ENCODE results near the gene SORT1. TPM values are rescaled to one million over a fixed set of nuclear protein-coding genes. Genes with fewer than 3 reads are reported as not detected.

SORT1 gene
- total RNA-seq, 2 experiments from 2014 or later: 10.8 to 14.0 TPM

GRCh38 chr1:109275706-109276345, 121.9 kb downstream of the SORT1 start:
- H3K4me3 Mint-ChIP-seq: no peak overlapping the region
- no peak overlapping the region for H3K27ac Mint-ChIP-seq
- no peaks in the 10 kb centered on the region for H3K27me3 Mint-ChIP-seq (ENCODE audit: low read depth)
- ATAC-seq (no peak), DNase-seq (no peak)
- POLR2A ChIA-PET: no interaction called here
- H3K9me3 Mint-ChIP-seq (ENCODE audit: insufficient read depth): no peaks in the 10 kb centered on the region
- H3K4me1 Mint-ChIP-seq (ENCODE audit: low read depth): peaks cover 31% of the 10 kb centered on the region
- peaks cover 12% of the 10 kb centered on the region for H3K36me3 Mint-ChIP-seq (ENCODE audit: low read depth)
- CTCF ChIA-PET: interaction anchor here (1.3 to 5.4 kb wide), 5 partner anchors 8 to 256 kb away, joined by 4 to 166 read pairs (median 7); partner anchors contain the start of gene SORT1

DNA sequence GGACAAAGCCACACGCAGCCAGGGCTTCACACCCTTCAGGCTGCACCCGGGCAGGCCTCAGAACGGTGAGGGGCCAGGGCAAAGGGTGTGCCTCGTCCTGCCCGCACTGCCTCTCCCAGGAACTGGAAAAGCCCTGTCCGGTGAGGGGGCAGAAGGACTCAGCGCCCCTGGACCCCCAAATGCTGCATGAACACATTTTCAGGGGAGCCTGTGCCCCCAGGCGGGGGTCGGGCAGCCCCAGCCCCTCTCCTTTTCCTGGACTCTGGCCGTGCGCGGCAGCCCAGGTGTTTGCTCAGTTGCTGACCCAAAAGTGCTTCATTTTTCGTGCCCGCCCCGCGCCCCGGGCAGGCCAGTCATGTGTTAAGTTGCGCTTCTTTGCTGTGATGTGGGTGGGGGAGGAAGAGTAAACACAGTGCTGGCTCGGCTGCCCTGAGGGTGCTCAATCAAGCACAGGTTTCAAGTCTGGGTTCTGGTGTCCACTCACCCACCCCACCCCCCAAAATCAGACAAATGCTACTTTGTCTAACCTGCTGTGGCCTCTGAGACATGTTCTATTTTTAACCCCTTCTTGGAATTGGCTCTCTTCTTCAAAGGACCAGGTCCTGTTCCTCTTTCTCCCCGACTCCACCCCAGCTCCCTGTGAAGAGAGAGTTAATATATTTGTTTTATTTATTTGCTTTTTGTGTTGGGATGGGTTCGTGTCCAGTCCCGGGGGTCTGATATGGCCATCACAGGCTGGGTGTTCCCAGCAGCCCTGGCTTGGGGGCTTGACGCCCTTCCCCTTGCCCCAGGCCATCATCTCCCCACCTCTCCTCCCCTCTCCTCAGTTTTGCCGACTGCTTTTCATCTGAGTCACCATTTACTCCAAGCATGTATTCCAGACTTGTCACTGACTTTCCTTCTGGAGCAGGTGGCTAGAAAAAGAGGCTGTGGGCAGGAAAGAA, 122.9 kb downstream of the SORT1 start:
- Mint-ChIP-seq H3K4me3 (no peak overlapping the region), H3K4me1 (ENCODE audit: low read depth) (peaks cover 29% of the 10 kb centered on the region), H3K27me3 (ENCODE audit: low read depth) (no peaks in the 10 kb centered on the region), H3K27ac (no peak overlapping the region), H3K9me3 (ENCODE audit: insufficient read depth) (no peaks in the 10 kb centered on the region), H3K36me3 (ENCODE audit: low read depth) (peaks cover 9% of the 10 kb centered on the region)
- no peak for DNase-seq
- ATAC-seq: no peak
- ChIA-PET POLR2A (no interaction called here), CTCF (interaction anchor here (5.4 kb wide), 1 partner anchor 124 kb away, joined by 166 read pairs; the partner anchor contains the start of gene SORT1)

- ATAC-seq (no peak), DNase-seq (no peak)
- ChIA-PET POLR2A (interaction anchor here (1.0 kb wide), 1 partner anchor 9 kb away, joined by 3 read pairs; the partner anchor contains the start of gene PSRC1), CTCF (interaction anchor here (0.6 kb wide), 1 partner anchor 126 kb away, joined by 3 read pairs; no protein-coding TSS in a partner anchor)
- Mint-ChIP-seq H3K4me3 (peak overlapping the region; percentile 22), H3K27me3 (ENCODE audit: low read depth) (no peaks in the 10 kb centered on the region), H3K27ac (peak overlapping the region; percentile 68), H3K9me3 (ENCODE audit: insufficient read depth) (no peaks in the 10 kb centered on the region), H3K36me3 (ENCODE audit: low read depth) (peaks cover 4% of the 10 kb centered on the region), H3K4me1 (ENCODE audit: low read depth) (peaks cover 28% of the 10 kb centered on the region)
Observed at GRCh38 chr1:109273570-109274288, 124.0 kb downstream of the SORT1 start.

- no peak for DNase-seq
- no peak for ATAC-seq
- Mint-ChIP-seq H3K36me3 (ENCODE audit: low read depth) (no peaks in the 10 kb centered on the region), H3K9me3 (ENCODE audit: insufficient read depth) (no peaks in the 10 kb centered on the region), H3K27me3 (ENCODE audit: low read depth) (no peaks in the 10 kb centered on the region), H3K4me1 (ENCODE audit: low read depth) (peaks cover 25% of the 10 kb centered on the region), H3K4me3 (no peak overlapping the region), H3K27ac (no peak overlapping the region)
- POLR2A ChIA-PET: interaction anchor here (1.0 kb wide), 1 partner anchor 10 kb away, joined by 3 read pairs; the partner anchor contains the start of gene PSRC1
- CTCF ChIA-PET: no interaction called here
Observed at GRCh38 chr1:109272831-109273547, 124.7 kb downstream of the SORT1 start.

- Mint-ChIP-seq H3K4me1 (ENCODE audit: low read depth) (peaks cover 21% of the 10 kb centered on the region), H3K4me3 (no peak overlapping the region), H3K27ac (no peak overlapping the region), H3K27me3 (ENCODE audit: low read depth) (no peaks in the 10 kb centered on the region), H3K36me3 (ENCODE audit: low read depth) (no peaks in the 10 kb centered on the region), H3K9me3 (ENCODE audit: insufficient read depth) (no peaks in the 10 kb centered on the region)
- CTCF ChIA-PET: no interaction called here
- POLR2A ChIA-PET: no interaction called here
- DNase-seq (no peak), ATAC-seq (no peak)
Observed at GRCh38 chr1:109272021-109272799, 125.5 kb downstream of the SORT1 start.

- Mint-ChIP-seq H3K36me3 (ENCODE audit: low read depth) (no peaks in the 10 kb centered on the region), H3K9me3 (ENCODE audit: insufficient read depth) (no peaks in the 10 kb centered on the region), H3K27me3 (ENCODE audit: low read depth) (no peaks in the 10 kb centered on the region), H3K27ac (no peak overlapping the region), H3K4me3 (no peak overlapping the region), H3K4me1 (ENCODE audit: low read depth) (peaks cover 21% of the 10 kb centered on the region)
- ChIA-PET CTCF (no interaction called here), POLR2A (no interaction called here)
- DNase-seq: no peak
- ATAC-seq: no peak
Observed at GRCh38 chr1:109271458-109271857, 126.3 kb downstream of the SORT1 start.

- ChIA-PET POLR2A (no interaction called here), CTCF (no interaction called here)
- Mint-ChIP-seq H3K27ac (no peak overlapping the region), H3K4me1 (ENCODE audit: low read depth) (peaks cover 21% of the 10 kb centered on the region), H3K9me3 (ENCODE audit: insufficient read depth) (no peaks in the 10 kb centered on the region), H3K27me3 (ENCODE audit: low read depth) (no peaks in the 10 kb centered on the region), H3K36me3 (ENCODE audit: low read depth) (no peaks in the 10 kb centered on the region), H3K4me3 (no peak overlapping the region)
- DNase-seq: no peak
- ATAC-seq: no peak
Observed at GRCh38 chr1:109270623-109271317, 126.9 kb downstream of the SORT1 start.

GRCh38 chr1:109269981-109270622, 127.6 kb downstream of the SORT1 start:
- DNase-seq (no peak), ATAC-seq (no peak)
- CTCF ChIA-PET: interaction anchor here (0.7 kb wide), 1 partner anchor 69 kb away, joined by 3 read pairs; no protein-coding TSS in a partner anchor
- no peak overlapping the region for H3K27ac Mint-ChIP-seq
- no peaks in the 10 kb centered on the region for H3K27me3 Mint-ChIP-seq (ENCODE audit: low read depth)
- H3K36me3 Mint-ChIP-seq (ENCODE audit: low read depth): no peaks in the 10 kb centered on the region
- peaks cover 17% of the 10 kb centered on the region for H3K4me1 Mint-ChIP-seq (ENCODE audit: low read depth)
- H3K9me3 Mint-ChIP-seq (ENCODE audit: insufficient read depth): no peaks in the 10 kb centered on the region
- no peak overlapping the region for H3K4me3 Mint-ChIP-seq
- POLR2A ChIA-PET: no interaction called here

DNA sequence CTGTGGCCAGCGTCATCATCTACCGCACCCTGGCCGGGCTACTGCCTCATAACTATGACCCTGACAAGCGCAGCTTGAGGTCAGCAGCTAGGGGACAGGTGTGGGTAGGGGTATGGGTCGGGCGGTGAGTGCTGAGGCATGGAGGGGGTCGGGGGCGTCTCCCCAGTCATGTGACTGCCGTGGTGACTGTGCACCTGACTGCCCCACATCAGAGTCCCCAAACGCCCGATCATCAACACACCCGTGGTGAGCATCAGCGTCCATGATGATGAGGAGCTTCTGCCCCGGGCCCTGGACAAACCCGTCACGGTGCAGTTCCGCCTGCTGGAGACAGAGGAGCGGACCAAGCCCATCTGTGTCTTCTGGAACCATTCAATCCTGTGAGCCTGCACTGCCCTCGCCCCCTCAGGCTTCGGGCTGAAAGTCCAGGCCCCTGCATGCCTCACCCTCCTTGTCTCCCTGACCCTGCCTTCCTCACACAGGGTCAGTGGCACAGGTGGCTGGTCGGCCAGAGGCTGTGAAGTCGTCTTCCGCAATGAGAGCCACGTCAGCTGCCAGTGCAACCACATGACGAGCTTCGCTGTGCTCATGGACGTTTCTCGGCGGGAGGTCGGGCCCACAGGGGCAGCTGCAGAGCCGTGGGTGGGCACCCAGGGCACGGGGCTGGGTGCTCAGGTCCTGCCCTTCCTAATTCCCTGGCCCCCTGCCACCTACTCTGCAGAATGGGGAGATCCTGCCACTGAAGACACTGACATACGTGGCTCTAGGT, 128.3 kb downstream of the SORT1 start:
- Mint-ChIP-seq H3K27ac (no peak overlapping the region), H3K27me3 (ENCODE audit: low read depth) (no peaks in the 10 kb centered on the region), H3K4me1 (ENCODE audit: low read depth) (peaks cover 10% of the 10 kb centered on the region), H3K36me3 (ENCODE audit: low read depth) (no peaks in the 10 kb centered on the region), H3K4me3 (no peak overlapping the region), H3K9me3 (ENCODE audit: insufficient read depth) (no peaks in the 10 kb centered on the region)
- ATAC-seq (no peak), DNase-seq (no peak)
- POLR2A ChIA-PET: no interaction called here
- CTCF ChIA-PET: interaction anchor here (0.7 to 1.7 kb wide), 3 partner anchors 68 to 263 kb away, joined by 3 to 4 read pairs (median 3); no protein-coding TSS in a partner anchor

Measured in activated CD8-positive, alpha-beta T cell treated with anti-CD3 and anti-CD28 coated beads, Interleukin-2, amount 10 ng/mL, durations not matched to agents 7 days and 5 days (primary cell).